WI38 (cell line): ENCODE results near the gene ALCAM.
"Not testable (repeated sequence)": the region's sequence is repeated elsewhere in the genome, so short reads cannot be mapped to it uniquely, and the experiment has no call there.

Experiments used
- H3K4me3 ChIP-seq: 2 replicates; pipeline ENCODE4 v1.5.1; 2011; ENCODE audit warnings: low read depth, mild to moderate bottlenecking, control low read depth, low read length
- CTCF ChIP-seq: IDR thresholded peaks from 2 replicates; pipeline ENCODE4 v1.5.1; 2012; ENCODE audit warnings: low read depth, mild to moderate bottlenecking, control low read depth, low read length

ALCAM gene

DNA sequence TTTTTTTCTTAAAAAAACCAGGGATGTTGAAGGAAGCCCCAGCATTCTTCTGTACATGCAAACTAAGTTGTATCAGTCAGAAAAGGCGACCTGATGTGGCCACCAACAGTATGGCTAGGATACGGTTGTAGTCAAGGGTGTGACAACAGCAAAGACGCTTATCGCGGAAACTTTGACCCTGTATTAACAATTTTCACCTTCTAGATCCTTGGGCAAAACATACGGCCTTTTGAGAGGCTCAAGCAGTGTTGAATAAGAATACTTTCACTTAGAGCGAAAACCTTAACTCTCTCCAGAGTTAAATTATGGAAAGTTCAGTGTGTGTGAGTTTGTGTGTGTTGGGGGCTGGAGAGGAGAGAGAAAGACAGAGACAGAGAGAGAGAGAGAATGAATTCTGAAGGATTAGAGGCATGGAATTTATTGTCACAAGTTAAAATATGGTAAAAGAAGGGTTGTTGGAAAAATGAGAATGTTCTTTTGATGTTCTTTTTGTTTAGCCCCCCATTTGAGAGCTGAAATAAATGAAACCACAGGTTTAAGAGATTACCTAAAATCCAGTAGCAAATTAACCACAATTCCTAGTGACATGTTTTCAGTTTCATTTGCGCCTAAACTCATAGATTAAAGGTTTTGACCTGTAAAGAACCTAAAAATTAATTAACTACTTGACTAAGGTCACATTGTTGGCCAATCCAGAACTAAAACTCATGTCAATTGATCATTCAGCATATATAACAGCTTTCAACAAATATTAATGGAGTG, 9.2 kb downstream of the ALCAM start:
- no peak for TF ChIP-seq CTCF
- no peak overlapping the region for H3K4me3 ChIP-seq

- TF ChIP-seq CTCF = no peak
- no peak overlapping the region for H3K4me3 ChIP-seq
These were observed 11.0 kb downstream of the ALCAM start for GRCh38 chr3:105377716-105378115.

- no peak for TF ChIP-seq CTCF
- H3K4me3 ChIP-seq = no peak overlapping the region
These were observed 18.5 kb downstream of the ALCAM start for GRCh38 chr3:105385179-105385578.

- TF ChIP-seq CTCF = no peak
- no peak overlapping the region for H3K4me3 ChIP-seq
These were observed 19.3 kb downstream of the ALCAM start for GRCh38 chr3:105385819-105386508.

DNA sequence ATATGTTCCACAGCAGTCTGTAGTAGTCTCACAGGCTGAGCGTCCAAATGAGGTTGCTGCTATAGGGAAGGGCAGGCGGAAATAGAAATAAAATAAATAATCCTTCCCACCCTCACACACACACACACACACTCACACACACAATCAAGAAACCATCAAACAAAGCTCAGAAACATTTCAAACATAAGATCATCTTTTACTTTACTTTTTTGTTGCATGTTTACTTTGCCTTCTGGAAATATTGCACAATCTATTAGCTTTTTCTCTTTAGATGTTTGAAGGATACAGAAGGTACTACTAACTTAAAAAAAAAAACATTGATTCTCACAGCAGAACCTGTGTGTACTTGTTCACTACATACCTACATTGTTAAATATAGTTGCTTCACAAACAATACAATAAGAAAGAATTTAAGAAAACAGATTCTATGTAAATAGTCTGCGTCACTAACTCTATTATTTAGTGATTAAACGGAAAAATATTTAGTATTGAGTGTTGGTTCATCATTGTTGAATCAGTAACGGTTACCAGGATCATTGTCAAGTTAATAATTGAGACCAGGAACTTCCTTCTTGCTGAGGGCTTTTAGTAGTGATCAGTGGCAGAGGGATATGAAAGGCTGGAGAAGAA, 20.5 kb downstream of the ALCAM start:
- no peak overlapping the region for H3K4me3 ChIP-seq
- TF ChIP-seq CTCF = no peak

- H3K4me3 ChIP-seq = no peak overlapping the region
- no peak for TF ChIP-seq CTCF
These were observed 21.5 kb downstream of the ALCAM start for GRCh38 chr3:105388176-105388575.

DNA sequence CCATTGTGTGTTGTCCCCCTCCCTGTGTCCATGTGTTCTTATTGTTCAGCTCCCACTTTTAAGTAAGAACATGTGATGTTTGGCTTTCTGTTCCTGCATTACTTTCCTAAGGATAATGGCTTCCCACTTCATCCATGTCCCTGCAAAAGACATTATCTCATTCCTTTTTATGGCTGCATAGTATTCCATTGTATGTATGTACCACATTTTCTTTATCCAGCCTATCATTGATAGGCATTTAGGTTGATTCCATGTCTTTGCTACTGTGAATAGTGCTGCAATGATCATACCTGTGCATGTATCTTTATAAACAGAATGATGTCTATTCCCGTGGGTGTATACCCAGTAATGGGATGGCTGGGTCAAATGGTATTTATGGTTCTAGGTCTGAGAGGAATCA, 23.1 kb downstream of the ALCAM start:
- not testable (repeated sequence) for H3K4me3 ChIP-seq

DNA sequence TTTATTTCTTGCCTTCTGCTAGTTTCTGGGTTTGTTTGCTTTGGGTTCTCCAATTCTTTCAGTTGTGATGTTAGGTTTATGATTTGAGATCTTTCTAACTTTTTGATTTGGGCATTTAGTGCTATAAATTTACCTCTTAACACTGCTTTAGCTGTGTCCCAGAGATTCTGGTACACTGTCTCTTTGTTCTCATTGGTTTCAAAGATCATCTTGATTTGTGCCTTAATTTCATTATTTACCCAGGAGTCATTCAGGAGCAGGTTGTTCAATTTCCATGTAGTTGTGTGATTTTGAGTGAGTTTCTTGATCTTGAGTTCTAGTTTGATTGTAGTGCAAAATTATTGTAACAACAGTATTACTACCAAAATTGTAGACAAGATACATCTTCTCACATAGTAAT, 25.9 kb downstream of the ALCAM start:
- not testable (repeated sequence) for H3K4me3 ChIP-seq
